ENCODE data around the gene ATG14. TPM values are rescaled to one million over a fixed set of nuclear protein-coding genes. Genes with fewer than 3 reads are reported as not detected.

ATG14 gene
- total and polyA plus RNA-seq, 2 of the 13 experiments (the other 11 are each of a cell fraction or from before 2014, with no cell fraction given): 7.2 to 9.1 TPM

- TF ChIP-seq MED8 (CRISPR knock-in tag; IDR thresholded peaks at IDR 0.05; ENCODE audit: insufficient replicate concordance): no peak
- 0 out of 2 replicates have a peak, but pooled peaks have one; percentile 19 for TF ChIP-seq ARID4A (CRISPR knock-in tag; IDR thresholded peaks at IDR 0.05; ENCODE audit: borderline replicate concordance)
- no peak for TF ChIP-seq ZFX (CRISPR knock-in tag; IDR thresholded peaks at IDR 0.05; ENCODE audit: low read depth)
Observed at GRCh38 chr14:55354500-55354899, 57.1 kb downstream of the ATG14 start (continued).

GRCh38 chr14:55353686-55354467 is 57.8 kb downstream of the ATG14 start:
- FAIRE-seq (no peak), DNase-seq (ENCODE audit: low spot score) (no peak), ATAC-seq (no peak)
- no peak overlapping the region for H2AFZ ChIP-seq (ENCODE audit: low read length)
- H4K20me1 ChIP-seq (ENCODE audit: insufficient read depth, low read length): peaks cover 8% of the 10 kb centered on the region; the same call in 1 of the 2 replicates
- 95% methylated on average over 11 of the region's 11 CpGs for WGBS (ENCODE audit: low lambda C conversion rate)
- H3K4me2 ChIP-seq (ENCODE audit: low read depth, low read length): no peak overlapping the region
- intact Hi-C loops (cut with micrococcal nuclease; ENCODE audit: unreplicated experiment) (loop anchor here (1.0 kb wide), 2 partner anchors 83 to 109 kb away; partner anchors contain the start of gene FBXO34), in situ Hi-C loops (cut with HindIII; ENCODE audit: extremely low pct_ligation_motif_present, low pct_unique_long_range_greater_than_20kb) (no loop called here)
- peaks cover 16% of the 10 kb centered on the region for H3K4me1 ChIP-seq (ENCODE audit: insufficient read depth, low read length)
- H3K27ac ChIP-seq (ENCODE audit: extremely low read length, insufficient read depth, low read length): no peak overlapping the region
- peaks cover 18 to 35% of the 10 kb centered on the region in 2 experiments for H3K36me3 ChIP-seq (replicated peaks in 1 of 2; ENCODE audit: control insufficient read depth in 1 of 2, insufficient read depth in 2 of 2, low read length in 2 of 2)
- H3K79me2 ChIP-seq (ENCODE audit: insufficient read depth, low read length): peaks cover 2% of the 10 kb centered on the region
- ChIA-PET CTCF (ENCODE audit: low intra/inter-chr PET ratio, low total read pairs) (interaction anchor here (1.2 to 2.4 kb wide), 2 partner anchors 83 to 108 kb away, joined by 8 to 14 read pairs; partner anchors contain the start of gene FBXO34), POLR2A (no interaction called here)
- H3K27me3 ChIP-seq (ENCODE audit: control insufficient read depth in 1 of 2, insufficient read depth in 2 of 2, low read length in 2 of 2): no peaks in the 10 kb centered on the region
- H3K4me3 ChIP-seq (replicated peaks in 1 of 3; ENCODE audit: insufficient read depth in 1 of 3, low read depth in 2 of 3, low read length in 3 of 3): no peak overlapping the region
- no TSS peak for BruUV-seq (replicated peaks)
- H3K9me3 ChIP-seq (ENCODE audit: low read length): no peaks in the 10 kb centered on the region
- TF ChIP-seq ZNF790 (CRISPR knock-in tag; IDR thresholded peaks at IDR 0.05; ENCODE audit: borderline replicate concordance): no peak
- no peak for TF ChIP-seq XRCC5 (optimal IDR thresholded peaks at IDR 0.05; ENCODE audit: low read length)
- no peak for TF ChIP-seq ISL2 (CRISPR knock-in tag; IDR thresholded peaks at IDR 0.05)
- H3K9ac ChIP-seq (ENCODE audit: insufficient read depth, low read depth, low read length): no peak overlapping the region

Measured in HepG2 (cell line).